PC-3 (cell line): ENCODE measurements around the gene ERGIC1. TPM values are rescaled to one million over a fixed set of nuclear protein-coding genes. Genes with fewer than 3 reads are reported as not detected.

Source experiments
- ATAC-seq: fragments of 200-7000 bp; cut with Tn5 transposase; 2 replicates; pipeline ENCODE4 v1.9.1; 2020; ENCODE audit warnings: mild to moderate bottlenecking, moderate library complexity
- BruUV-seq: library from RNA; stranded (reverse); fragments of 400-500 nt; replicated peaks from 2 replicates; lab custom pipeline; 2021; lab: Mats Ljungman, UMichigan
- CTCF ChIA-PET: fragments of 300-600 bp; sonication (Branson Sonifier 250); formaldehyde crosslinking; loops from one replicate; lab custom pipeline; 2022; ENCODE audit warnings: antibody characterized with exemption; lab: Charles Lee
- POLR2A ChIA-PET: fragments of 300-600 bp; sonication (Branson Sonifier 250); formaldehyde crosslinking; loops from one replicate; lab custom pipeline; 2022; ENCODE audit warnings: antibody characterized with exemption; ENCODE audit not compliant: unreplicated experiment; lab: Charles Lee
- DNase-seq: peaks from one replicate; pipeline ENCODE4 v3.0.0-alpha.2; 2015
- H2AFZ ChIP-seq: fragments of 300-600 bp; sonication (generic); 2 replicates; pipeline ENCODE4 v1.6.0; 2016; ENCODE audit warnings: antibody characterized with exemption, low read length
- H3F3A ChIP-seq: fragments of 300-600 bp; sonication (generic); one replicate; pipeline ENCODE4 v1.6.0; 2017; ENCODE audit warnings: antibody characterized with exemption, low read length, control low read depth, mild to moderate bottlenecking; ENCODE audit not compliant: unreplicated experiment
- H3K27ac ChIP-seq: fragments of 300-600 bp; sonication (generic); 2 replicates; pipeline ENCODE4 v1.5.1; 2016; ENCODE audit warnings: mild to moderate bottlenecking, low read length
- H3K27me3 ChIP-seq: fragments of 300-600 bp; sonication (generic); 2 replicates; pipeline ENCODE4 v1.6.1; 2016; ENCODE audit warnings: low read length, mixed read lengths
- H3K36me3 ChIP-seq: fragments of 300-600 bp; sonication (generic); 2 replicates; pipeline ENCODE4 v1.6.1; 2016; ENCODE audit warnings: low read depth, mixed run types, low read length, mixed read lengths
- H3K4me1 ChIP-seq: fragments of 300-600 bp; sonication (generic); 2 replicates; pipeline ENCODE4 v1.5.1; 2016; ENCODE audit warnings: low read length; ENCODE audit not compliant: insufficient read depth
- H3K4me2 ChIP-seq: fragments of 300-600 bp; sonication (generic); 2 replicates; pipeline ENCODE4 v1.6.0; 2016; ENCODE audit warnings: low read length
- H3K4me3 ChIP-seq: fragments of 300-600 bp; sonication (generic); 2 replicates; pipeline ENCODE4 v1.5.1; 2016; ENCODE audit warnings: mild to moderate bottlenecking, low read length, mixed read lengths
- H3K79me2 ChIP-seq: fragments of 300-600 bp; sonication (generic); 2 replicates; pipeline ENCODE4 v1.6.1; 2017; ENCODE audit warnings: low read length, mixed read lengths
- H3K9ac ChIP-seq: fragments of 300-600 bp; sonication (generic); 2 replicates; pipeline ENCODE4 v1.6.0; 2016; ENCODE audit warnings: mild to moderate bottlenecking, low read length
- H3K9me2 ChIP-seq: fragments of 300-600 bp; sonication (generic); replicated peaks from 2 replicates; pipeline ENCODE4 v1.6.1; 2016; ENCODE audit warnings: mixed run types, low read length, mixed read lengths
- H3K9me3 ChIP-seq: fragments of 300-600 bp; sonication (generic); 2 replicates; pipeline ENCODE4 v1.6.1; 2016; ENCODE audit warnings: low read length, mixed read lengths
- H4K20me1 ChIP-seq: fragments of 300-600 bp; sonication (generic); 2 replicates; pipeline ENCODE4 v1.6.1; 2016; ENCODE audit warnings: low read length, mixed read lengths
- EZH2 ChIP-seq: fragments of 300-600 bp; sonication (generic); IDR thresholded peaks from one replicate; pipeline ENCODE4 v1.6.1; 2017; ENCODE audit warnings: antibody characterized with exemption, mild to moderate bottlenecking, low read length; ENCODE audit not compliant: unreplicated experiment
- EZH2phosphoT487 ChIP-seq: fragments of 300-600 bp; sonication (generic); IDR thresholded peaks from 2 replicates; pipeline ENCODE4 v1.6.1; 2018; ENCODE audit warnings: mild to moderate bottlenecking, antibody characterized with exemption, low read length, borderline replicate concordance
- intact Hi-C: fragments of 100-400 bp; cut with micrococcal nuclease; formaldehyde crosslinking; loops from 2 replicates; pipeline ENCODE4 v1.9.0; 2023
- total RNA-seq: library from RNA; depleted of rRNA; stranded (reverse); fragments of >200 nt; gene quantifications from 2 replicates; pipeline ENCODE4 v1.2.3, GENCODE V29; 2014
- TF ChIP-seq, protein P1 (sequence below): fragments of 300-600 bp; sonication (generic); conservative IDR thresholded peaks from 2 replicates; pipeline ENCODE4 v1.5.1; 2017; ENCODE audit warnings: antibody characterized with exemption, low read depth, mild to moderate bottlenecking, low read length

Gene ERGIC1
- total RNA-seq, 1 experiment from 2014 or later: 148 TPM

DNA sequence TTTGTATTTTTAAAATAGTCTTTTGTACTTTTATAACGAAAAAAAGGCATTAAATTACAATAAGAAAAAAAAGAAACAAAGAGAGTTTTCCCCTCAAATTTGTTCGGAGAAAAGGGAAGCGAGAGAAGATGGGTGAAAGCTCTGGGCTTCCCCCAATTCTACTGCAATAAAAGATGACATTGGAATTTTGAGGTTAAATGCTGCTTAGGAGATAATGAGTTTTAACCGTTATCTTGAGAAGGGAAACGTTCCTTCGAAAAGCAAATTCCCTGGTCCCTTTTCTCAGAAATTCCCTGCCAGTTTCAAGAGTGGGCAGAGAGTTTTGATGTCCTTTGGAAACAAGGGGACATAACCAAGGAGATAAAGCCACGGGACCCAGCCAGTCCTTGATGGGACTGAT lies 18.4 kb upstream of the ERGIC1 start:
- POLR2A ChIA-PET: no interaction called here
- no peaks in the 10 kb centered on the region for H4K20me1 ChIP-seq
- ATAC-seq: no peak
- H3K9me2 ChIP-seq: no peaks in the 10 kb centered on the region
- no peak overlapping the region for H3K27ac ChIP-seq
- no TSS peak for BruUV-seq
- no peaks in the 10 kb centered on the region for H3K27me3 ChIP-seq
- H3K36me3 ChIP-seq: no peaks in the 10 kb centered on the region
- no peaks in the 10 kb centered on the region for H3K9me3 ChIP-seq
- DNase-seq: no peak
- no peak overlapping the region for H3K4me2 ChIP-seq
- H3K79me2 ChIP-seq: no peaks in the 10 kb centered on the region
- H3K4me1 ChIP-seq: peaks cover 23% of the 10 kb centered on the region
- no peak overlapping the region for H2AFZ ChIP-seq
- TF ChIP-seq EZH2: no peak
- no peak for TF ChIP-seq EZH2phosphoT487
- TF ChIP-seq, protein P1, sequence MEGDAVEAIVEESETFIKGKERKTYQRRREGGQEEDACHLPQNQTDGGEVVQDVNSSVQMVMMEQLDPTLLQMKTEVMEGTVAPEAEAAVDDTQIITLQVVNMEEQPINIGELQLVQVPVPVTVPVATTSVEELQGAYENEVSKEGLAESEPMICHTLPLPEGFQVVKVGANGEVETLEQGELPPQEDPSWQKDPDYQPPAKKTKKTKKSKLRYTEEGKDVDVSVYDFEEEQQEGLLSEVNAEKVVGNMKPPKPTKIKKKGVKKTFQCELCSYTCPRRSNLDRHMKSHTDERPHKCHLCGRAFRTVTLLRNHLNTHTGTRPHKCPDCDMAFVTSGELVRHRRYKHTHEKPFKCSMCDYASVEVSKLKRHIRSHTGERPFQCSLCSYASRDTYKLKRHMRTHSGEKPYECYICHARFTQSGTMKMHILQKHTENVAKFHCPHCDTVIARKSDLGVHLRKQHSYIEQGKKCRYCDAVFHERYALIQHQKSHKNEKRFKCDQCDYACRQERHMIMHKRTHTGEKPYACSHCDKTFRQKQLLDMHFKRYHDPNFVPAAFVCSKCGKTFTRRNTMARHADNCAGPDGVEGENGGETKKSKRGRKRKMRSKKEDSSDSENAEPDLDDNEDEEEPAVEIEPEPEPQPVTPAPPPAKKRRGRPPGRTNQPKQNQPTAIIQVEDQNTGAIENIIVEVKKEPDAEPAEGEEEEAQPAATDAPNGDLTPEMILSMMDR: no peak
- H3K9ac ChIP-seq: no peak overlapping the region
- H3K4me3 ChIP-seq: no peak overlapping the region
- CTCF ChIA-PET: no interaction called here
- no peaks in the 10 kb centered on the region for H3F3A ChIP-seq
- intact Hi-C loops: no loop called here

DNA sequence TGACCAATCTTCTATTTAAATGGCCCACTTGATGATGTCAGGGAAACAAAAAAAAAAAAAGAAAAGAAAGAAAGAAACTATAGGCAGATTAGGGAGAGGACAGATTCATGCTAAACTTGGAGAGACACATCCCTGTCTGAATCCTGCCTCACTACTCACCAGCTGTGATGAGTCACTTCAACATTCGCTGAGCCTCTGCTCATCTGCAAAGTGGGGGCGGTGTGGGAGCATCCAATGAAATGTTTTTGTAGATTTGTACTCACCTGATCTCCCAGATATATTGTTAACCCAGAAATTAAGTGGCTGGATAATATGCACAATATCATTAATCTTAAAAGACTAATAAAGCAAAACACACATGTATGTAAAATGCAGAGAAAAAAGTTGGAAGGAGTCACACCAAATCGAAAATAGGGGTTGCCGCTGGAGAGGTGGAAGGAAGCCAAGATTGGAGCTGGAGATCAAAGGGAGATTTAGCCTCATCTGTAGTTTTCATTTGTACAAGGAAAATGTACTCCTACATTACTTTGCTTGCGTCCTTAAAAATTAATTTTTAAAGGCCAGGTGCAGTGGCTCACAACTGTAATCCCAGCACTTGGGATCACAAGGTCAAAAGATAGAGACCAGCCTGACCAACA lies 17.0 kb upstream of the ERGIC1 start:
- DNase-seq (peak; percentile 59), ATAC-seq (peak; percentile 64)
- Histone ChIP-seq H4K20me1 (no peaks in the 10 kb centered on the region), H3F3A (no peaks in the 10 kb centered on the region), H3K4me1 (peaks cover 24% of the 10 kb centered on the region), H3K27ac (peak overlapping the region; percentile 19; the same call in 1 of the 2 replicates), H2AFZ (no peak overlapping the region), H3K36me3 (no peaks in the 10 kb centered on the region), H3K9me3 (no peaks in the 10 kb centered on the region), H3K4me3 (no peak overlapping the region), H3K27me3 (no peaks in the 10 kb centered on the region), H3K4me2 (0 out of 2 replicates have a peak overlapping the region, but pooled peaks have one; percentile 2), H3K79me2 (no peaks in the 10 kb centered on the region), H3K9ac (no peak overlapping the region), H3K9me2 (no peaks in the 10 kb centered on the region)
- POLR2A ChIA-PET: no interaction called here
- intact Hi-C loops: no loop called here
- TF ChIP-seq EZH2: no peak
- TF ChIP-seq EZH2phosphoT487: no peak
- TF ChIP-seq, protein P1: no peak
- BruUV-seq: no TSS peak
- CTCF ChIA-PET: no interaction called here

DNA sequence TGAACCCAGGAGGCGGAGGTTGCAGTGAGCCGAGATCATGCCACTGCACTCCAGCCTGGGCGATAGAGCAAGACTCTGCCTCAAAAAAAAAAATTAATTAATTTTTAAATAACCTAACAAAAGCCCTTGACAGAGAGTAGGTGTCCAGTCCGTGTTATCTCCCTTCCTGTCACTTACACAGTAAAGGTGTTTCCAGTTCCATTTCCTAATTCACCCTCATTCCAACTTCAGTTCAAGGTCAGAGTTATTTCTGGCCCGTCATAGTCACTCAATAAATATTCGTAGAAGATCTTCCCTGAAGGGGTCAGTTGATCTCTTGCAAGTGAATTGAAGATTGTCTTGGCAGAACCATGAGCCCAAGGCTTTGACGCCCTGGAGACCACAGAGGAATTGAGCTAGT lies 16.4 kb upstream of the ERGIC1 start:
- ChIA-PET CTCF (no interaction called here), POLR2A (interaction anchor here (0.6 kb wide), 1 partner anchor 20 kb away, joined by 4 read pairs; no protein-coding TSS in a partner anchor)
- no peaks in the 10 kb centered on the region for H3K9me3 ChIP-seq
- H3K9me2 ChIP-seq: no peaks in the 10 kb centered on the region
- H2AFZ ChIP-seq: no peak overlapping the region
- no peak for DNase-seq
- no peak for ATAC-seq
- H3F3A ChIP-seq: no peaks in the 10 kb centered on the region
- intact Hi-C loops: no loop called here
- peaks cover 24% of the 10 kb centered on the region for H3K4me1 ChIP-seq
- H4K20me1 ChIP-seq: no peaks in the 10 kb centered on the region
- H3K27ac ChIP-seq: no peak overlapping the region
- H3K36me3 ChIP-seq: no peaks in the 10 kb centered on the region
- no peak overlapping the region for H3K4me3 ChIP-seq
- BruUV-seq: no TSS peak
- no peaks in the 10 kb centered on the region for H3K27me3 ChIP-seq
- TF ChIP-seq, protein P1: no peak
- TF ChIP-seq EZH2 (no peak), EZH2phosphoT487 (no peak)
- H3K9ac ChIP-seq: no peak overlapping the region
- H3K4me2 ChIP-seq: no peak overlapping the region
- no peaks in the 10 kb centered on the region for H3K79me2 ChIP-seq
